SK-N-MC (cell line): Measurements from ENCODE around the gene SYTL1.

Experiments used
- EZH2 ChIP-seq: fragments of 200-600 bp; sonication (generic); IDR thresholded peaks from one replicate; pipeline ENCODE4 v1.6.1; 2017; ENCODE audit warnings: antibody characterized with exemption
- FOXP2 ChIP-seq: optimal IDR thresholded peaks from 2 replicates; pipeline ENCODE3; 2011; ENCODE audit warnings: mild to moderate bottlenecking, moderate library complexity; ENCODE audit not compliant: insufficient read depth; ENCODE audit errors: extremely low read length, control extremely low read depth
- POLR2AphosphoS5 ChIP-seq: IDR thresholded peaks from 2 replicates; pipeline ENCODE4 v1.6.1; 2012; ENCODE audit warnings: mild to moderate bottlenecking, low read depth, low read length, borderline replicate concordance

DNA sequence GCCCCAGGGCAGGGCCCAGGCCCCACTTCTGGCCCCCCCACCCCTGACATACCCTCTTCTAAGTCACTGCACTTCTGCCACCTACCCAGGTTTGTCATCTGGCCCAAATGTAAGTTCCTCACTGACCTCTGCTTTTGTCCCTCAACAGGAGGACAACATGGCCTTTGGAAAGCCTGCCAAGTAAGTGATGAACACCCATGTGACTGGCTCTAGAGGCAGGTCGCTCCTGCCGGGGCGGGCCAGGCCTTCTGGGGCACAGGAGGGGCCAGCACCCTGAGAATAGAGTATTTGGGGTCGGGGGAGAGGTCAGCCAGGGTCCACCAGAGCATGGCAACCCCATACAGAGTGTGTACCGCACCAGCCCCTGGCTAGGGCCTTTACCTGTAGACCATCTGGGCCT lies 9.9 kb upstream of the SYTL1 start:
- no peak for TF ChIP-seq POLR2AphosphoS5
- TF ChIP-seq EZH2, result no peak
- TF ChIP-seq FOXP2, result no peak
